Activated T-cell treated with anti-CD3 and anti-CD28 coated beads, Interleukin-2, amount 50 U/mL, for 48 hours (primary cell): ENCODE measurements around the gene SLC15A5.

Experiments used
- DNase-seq, 2 experiments: peaks; one replicate each; pipeline ENCODE4 v3.0.0-alpha.2; 2020

Gene SLC15A5

GRCh38 chr12:16277585-16277984 lies at the start of gene SLC15A5:
Gene SLC15A5 (minus strand): TSS chr12:16277685. CDS start chr12:16277685, 0 bp downstream.
- DNase-seq = no peak

GRCh38 chr12:16325426-16325825 lies 47.9 kb upstream of the SLC15A5 start:
- no peak for DNase-seq

- DNase-seq = no peak
These were observed 47.3 kb upstream of the SLC15A5 start for GRCh38 chr12:16324772-16325171.

DNA sequence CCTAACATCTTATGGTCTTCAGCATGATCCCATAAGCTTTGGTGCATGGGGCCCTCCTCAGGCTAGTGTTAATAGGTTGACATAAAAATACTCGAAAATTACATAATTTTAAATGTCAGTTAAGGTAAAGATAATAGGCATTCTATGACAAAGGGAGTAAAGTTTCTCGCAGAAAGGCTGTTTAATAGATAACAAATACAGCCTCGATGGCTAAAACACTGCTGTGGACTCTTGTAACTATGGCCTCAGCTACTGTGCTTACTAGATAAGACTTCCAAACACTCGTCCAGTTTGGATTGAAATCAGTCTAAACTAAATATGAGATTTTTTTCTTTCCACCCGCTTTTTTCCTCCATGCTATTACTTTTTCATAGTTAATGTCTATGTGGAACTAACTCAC lies 46.8 kb upstream of the SLC15A5 start:
- DNase-seq = no peak

DNA sequence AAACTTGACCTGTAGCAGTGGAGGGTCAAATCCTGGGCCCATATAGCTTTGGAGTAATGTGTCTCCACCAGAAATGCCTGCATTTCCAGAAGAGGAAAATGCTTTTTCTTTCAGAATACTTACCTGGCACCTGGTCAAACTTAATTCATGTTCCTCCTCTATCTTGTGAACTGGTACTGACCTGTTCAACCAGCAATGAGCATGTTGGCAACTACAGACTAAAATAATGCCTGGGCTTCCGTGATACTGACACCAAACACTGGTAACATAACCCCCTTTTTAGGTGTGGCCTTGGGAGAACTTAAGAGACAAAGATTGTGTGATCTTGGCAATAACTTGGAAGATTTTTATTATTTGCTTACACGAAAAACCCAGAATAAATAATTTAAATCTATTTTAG lies 46.2 kb upstream of the SLC15A5 start:
- DNase-seq = no peak

- DNase-seq = no peak
These were observed 45.5 kb upstream of the SLC15A5 start for GRCh38 chr12:16323010-16323409.

DNA sequence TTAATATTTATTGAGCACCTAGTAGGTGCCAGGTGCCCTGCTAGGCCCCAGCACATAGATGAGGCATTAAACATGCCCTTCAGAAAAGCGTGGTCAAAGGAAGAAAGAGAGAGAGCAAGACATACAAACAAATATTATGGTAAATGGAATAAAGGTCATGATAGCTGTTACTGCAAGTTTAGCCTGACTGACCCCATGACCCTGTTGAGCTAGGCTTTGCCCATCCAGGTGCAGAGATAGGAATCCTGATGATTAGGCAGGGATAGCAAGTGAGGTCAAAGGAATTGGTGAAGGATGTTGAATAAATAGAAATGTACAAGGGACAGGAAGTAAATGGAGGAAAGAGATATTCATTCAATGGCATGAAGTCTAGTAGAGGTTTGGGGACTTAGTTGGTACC lies 33.4 kb upstream of the SLC15A5 start:
- DNase-seq = no peak

- DNase-seq = no peak
These were observed 30.5 kb upstream of the SLC15A5 start for GRCh38 chr12:16307856-16308475.

DNA sequence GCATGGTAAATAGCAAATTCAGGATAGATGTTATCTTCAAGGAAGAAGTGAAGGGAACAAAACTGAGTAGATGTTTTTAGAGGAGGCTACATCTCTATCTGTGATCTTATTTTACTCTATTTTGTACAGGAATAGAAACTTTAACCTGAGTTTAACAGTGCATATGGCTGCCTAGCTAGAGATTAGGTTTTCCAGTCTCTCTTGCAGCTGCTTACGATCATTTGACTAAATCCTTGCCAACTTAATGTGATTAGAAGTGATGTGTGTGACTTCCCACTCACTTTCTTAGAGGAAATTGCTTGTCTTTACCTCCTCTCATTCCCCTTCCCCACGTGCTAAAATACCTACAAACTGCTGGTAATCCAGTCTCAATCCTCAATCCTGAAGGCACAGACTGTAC lies 26.5 kb upstream of the SLC15A5 start:
- no peak for DNase-seq

GRCh38 chr12:16300736-16301135 lies 23.3 kb upstream of the SLC15A5 start:
- DNase-seq = no peak

- no peak for DNase-seq
These were observed 22.6 kb upstream of the SLC15A5 start for GRCh38 chr12:16300122-16300521.

GRCh38 chr12:16299403-16299802 lies 21.9 kb upstream of the SLC15A5 start:
- no peak for DNase-seq

DNA sequence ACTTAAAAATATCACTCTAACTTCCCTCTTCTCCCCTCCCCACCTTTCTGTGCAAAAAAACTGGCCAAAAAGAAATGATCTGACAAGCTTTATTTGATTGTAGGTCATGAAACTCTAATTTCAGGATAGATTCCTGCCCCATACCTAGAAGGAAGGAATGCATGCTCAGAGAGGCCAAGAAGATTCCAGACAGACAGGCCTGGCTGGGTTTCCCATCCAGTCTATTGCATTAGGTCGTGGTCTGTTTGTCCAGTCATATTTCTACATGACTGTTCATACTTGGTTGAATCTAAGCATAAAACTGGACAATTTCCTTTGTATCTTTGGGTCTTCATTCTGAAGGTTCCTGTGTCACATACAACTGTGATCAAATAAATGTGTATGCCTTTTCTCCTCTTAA lies 20.0 kb upstream of the SLC15A5 start:
- no peak for DNase-seq

- DNase-seq = no peak
These were observed 17.0 kb upstream of the SLC15A5 start for GRCh38 chr12:16294376-16294956.

DNA sequence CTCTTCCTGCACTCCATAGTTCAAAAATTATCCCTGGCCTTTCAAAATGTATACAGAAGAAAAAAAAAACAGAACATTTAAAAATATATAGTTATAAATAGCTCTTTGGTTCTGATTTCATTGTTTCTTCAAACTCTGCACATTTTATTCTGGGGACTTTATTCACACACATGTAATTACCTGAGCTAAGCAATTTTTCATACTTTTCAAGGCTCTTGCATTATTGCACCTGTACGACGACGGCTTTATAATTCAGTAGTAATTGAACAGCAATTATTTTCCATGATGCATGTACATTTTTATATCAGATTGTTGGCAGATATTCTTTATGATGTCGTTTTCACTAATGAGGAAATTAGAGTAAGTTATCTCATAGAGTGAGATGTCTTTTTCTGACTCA lies 13.5 kb upstream of the SLC15A5 start:
- DNase-seq = no peak

GRCh38 chr12:16285586-16285985 lies 8.1 kb upstream of the SLC15A5 start:
- no peak for DNase-seq

GRCh38 chr12:16282978-16283377 lies 5.5 kb upstream of the SLC15A5 start:
- DNase-seq = no peak

DNA sequence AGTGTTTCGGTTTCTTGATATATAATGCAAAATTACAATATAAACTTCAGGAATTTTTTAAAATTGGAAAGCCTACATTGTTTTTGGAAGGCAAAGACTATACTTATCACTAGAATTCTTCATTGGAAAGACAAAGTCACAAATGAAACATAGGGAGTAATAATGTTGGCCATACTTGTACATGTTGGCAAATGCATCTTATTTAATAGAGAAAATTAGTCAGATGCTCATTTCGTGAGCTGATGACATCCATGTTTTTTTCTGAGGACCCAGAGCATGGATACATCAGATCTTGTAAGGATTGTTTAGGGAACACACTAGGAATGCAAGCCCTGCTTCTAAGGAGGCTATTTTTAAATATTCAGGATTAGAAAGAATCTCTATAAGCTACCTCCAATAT lies 4.6 kb upstream of the SLC15A5 start:
- DNase-seq = no peak

DNA sequence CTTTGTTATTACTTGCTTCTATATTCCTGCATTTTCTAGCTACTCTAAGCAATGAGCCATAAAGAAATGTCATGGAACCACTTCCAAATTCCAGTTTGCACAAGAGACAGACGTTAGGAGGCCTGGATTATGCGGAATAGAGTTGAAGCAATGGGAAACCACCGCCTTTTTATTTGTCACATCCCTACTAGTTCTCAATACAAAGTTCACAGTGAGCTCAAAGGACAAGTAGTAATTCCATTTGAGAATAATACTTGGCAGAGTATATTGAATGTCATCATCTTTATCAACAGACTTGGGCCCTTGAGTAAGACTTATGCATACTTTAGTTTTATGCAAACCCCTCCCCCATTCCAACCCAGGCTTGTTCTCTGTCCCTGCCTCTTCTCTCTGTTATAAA lies 3.7 kb upstream of the SLC15A5 start:
- no peak for DNase-seq

DNA sequence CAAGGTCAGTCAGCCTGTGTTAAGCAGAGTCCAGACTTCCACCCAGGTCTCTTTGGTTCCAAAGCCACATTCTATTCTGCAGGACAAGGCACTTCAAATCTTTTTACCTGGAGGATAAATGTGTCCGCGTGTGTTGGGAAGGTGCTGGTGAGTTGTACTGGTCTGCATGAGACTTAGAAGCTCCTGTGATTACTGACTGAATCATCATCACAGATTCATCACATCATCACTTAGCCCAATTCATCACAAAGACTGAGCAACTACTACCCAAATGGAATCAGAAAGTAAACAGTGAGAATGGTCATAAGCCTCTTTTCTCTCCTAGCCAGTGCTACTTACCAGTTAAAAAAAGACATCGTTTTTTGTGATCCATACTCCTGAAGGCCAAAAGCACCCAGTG lies 5.3 kb downstream of the SLC15A5 start:
- DNase-seq = no peak

GRCh38 chr12:16271062-16271461 lies 6.4 kb downstream of the SLC15A5 start:
- DNase-seq = no peak

GRCh38 chr12:16269946-16270345 lies 7.5 kb downstream of the SLC15A5 start:
- DNase-seq = no peak

- DNase-seq = no peak
These were observed 11.4 kb downstream of the SLC15A5 start for GRCh38 chr12:16266085-16266484.

DNA sequence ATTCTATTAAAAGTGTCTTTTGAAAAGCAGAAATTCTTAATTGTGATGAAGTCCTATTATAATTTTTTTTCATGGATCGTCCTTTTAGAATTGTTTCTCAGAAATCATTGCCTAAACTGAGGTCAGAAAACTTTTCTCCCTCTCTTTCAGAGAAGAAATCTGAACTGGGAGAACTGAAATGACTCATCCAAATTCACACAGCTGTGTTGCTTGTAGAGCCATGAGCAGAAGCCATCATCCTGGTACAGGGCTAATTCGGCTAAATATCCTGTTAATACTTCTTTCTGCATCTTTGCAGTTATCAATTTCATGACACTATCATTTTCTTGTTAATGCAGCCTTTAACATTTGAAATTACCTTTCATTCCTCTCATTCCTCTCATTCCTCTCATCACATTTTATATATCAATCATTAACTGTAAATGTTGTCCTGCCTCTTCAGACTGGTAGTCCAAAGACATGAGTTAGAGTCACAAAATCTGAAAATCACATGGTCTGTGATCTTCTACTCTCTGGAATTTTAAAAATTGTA lies 15.5 kb downstream of the SLC15A5 start:
- no peak for DNase-seq

GRCh38 chr12:16260206-16260605 lies 17.3 kb downstream of the SLC15A5 start:
- no peak for DNase-seq
